CD14-positive monocyte (primary cell): ENCODE data around the gene STX10. TPM values are rescaled to one million over a fixed set of nuclear protein-coding genes. Genes with fewer than 3 reads are reported as not detected.

Experiments
- DNase-seq, 3 donors: peaks; one replicate each; pipeline ENCODE4 v3.0.0-alpha.2; 2011 to 2022
- H2AFZ ChIP-seq: 2 replicates; pipeline ENCODE4 v1.6.0; 2012; ENCODE audit warnings: mild to moderate bottlenecking, low read depth, low read length, inconsistent platforms; ENCODE audit not compliant: insufficient read depth, poor library complexity, severe bottlenecking
- H3K27ac ChIP-seq, 2 donors: 1 replicate in 1 of 2; 2 replicates in 1 of 2; pipeline ENCODE4 v1.5.1; 2012 to 2013; ENCODE audit warnings: low read length in 2 of 2, control low read depth in 1 of 2, inconsistent platforms in 1 of 2, low read depth in 1 of 2, mild to moderate bottlenecking in 1 of 2
- H3K27me3 ChIP-seq, 2 donors: one replicate each; pipeline versions ENCODE4 v1.6.0 to v1.6.1; 2011 to 2013; ENCODE audit warnings: low read length in 2 of 2; ENCODE audit not compliant: control insufficient read depth in 2 of 2, insufficient read depth in 2 of 2
- H3K36me3 ChIP-seq, 2 donors: replicated peaks in 1 of 2; 1 replicate in 1 of 2; 2 replicates in 1 of 2; pipeline versions ENCODE4 v1.5.1 to v1.6.1; 2012 to 2013; ENCODE audit warnings: low read length in 2 of 2, control low read depth in 1 of 2, inconsistent platforms in 1 of 2, mild to moderate bottlenecking in 1 of 2; ENCODE audit not compliant: insufficient read depth in 2 of 2, control insufficient read depth in 1 of 2
- H3K4me1 ChIP-seq, 2 donors: 1 replicate in 1 of 2; 2 replicates in 1 of 2; pipeline versions ENCODE4 v1.5.1 to v1.6.1; 2012 to 2013; ENCODE audit warnings: low read length in 2 of 2, control low read depth in 1 of 2, inconsistent platforms in 1 of 2, mild to moderate bottlenecking in 1 of 2, moderate library complexity in 1 of 2; ENCODE audit not compliant: insufficient read depth in 2 of 2, control insufficient read depth in 1 of 2
- H3K4me2 ChIP-seq: replicated peaks from 2 replicates; pipeline ENCODE3; 2012; ENCODE audit warnings: low read length, moderate library complexity, mild to moderate bottlenecking; ENCODE audit not compliant: poor library complexity, severe bottlenecking; ENCODE audit errors: extremely low read depth
- H3K4me3 ChIP-seq, 3 experiments: fragments of 200-600 bp in 1 of 3; sonication (generic) in 1 of 3; replicated peaks in 1 of 3; 1 replicate in 2 of 3; 2 replicates in 1 of 3; pipeline ENCODE4 v1.5.1; 2011 to 2013; ENCODE audit warnings: low read length in 3 of 3, mild to moderate bottlenecking in 3 of 3, control low read depth in 2 of 3, low read depth in 2 of 3, inconsistent platforms in 1 of 3, moderate library complexity in 1 of 3
- H3K79me2 ChIP-seq: 2 replicates; pipeline ENCODE4 v1.6.0; 2012; ENCODE audit warnings: mild to moderate bottlenecking, control low read depth, inconsistent platforms, low read length, moderate library complexity; ENCODE audit not compliant: insufficient read depth
- H3K9ac ChIP-seq: 2 replicates; pipeline ENCODE4 v1.6.0; 2017; ENCODE audit warnings: low read length, mild to moderate bottlenecking; ENCODE audit not compliant: insufficient read depth, poor library complexity, severe bottlenecking
- H3K9me3 ChIP-seq, 2 donors: replicated peaks in 1 of 2; 1 replicate in 1 of 2; 2 replicates in 1 of 2; pipeline versions ENCODE4 v1.5.1 to v1.6.1; 2012 to 2013; ENCODE audit warnings: low read length in 2 of 2, control low read depth in 1 of 2; ENCODE audit not compliant: control insufficient read depth in 1 of 2, insufficient read depth in 1 of 2
- H4K20me1 ChIP-seq: 2 replicates; pipeline ENCODE4 v1.6.0; 2012; ENCODE audit warnings: mild to moderate bottlenecking, low read length, control low read depth, moderate library complexity; ENCODE audit not compliant: insufficient read depth
- H3K27ac Mint-ChIP-seq, 7 donors: one replicate each; pipeline ENCODE4 v1.8.0; 2020; ENCODE audit warnings: mild to moderate bottlenecking in 7 of 7, mixed read lengths in 7 of 7, moderate library complexity in 6 of 7, inconsistent platforms in 2 of 7
- H3K27me3 Mint-ChIP-seq, 3 donors: one replicate each; pipeline ENCODE4 v1.8.0; 2021 to 2022; ENCODE audit warnings: low read depth in 3 of 3, mild to moderate bottlenecking in 3 of 3, mixed read lengths in 3 of 3, moderate library complexity in 3 of 3, inconsistent platforms in 1 of 3
- H3K36me3 Mint-ChIP-seq, 2 donors: one replicate each; pipeline ENCODE4 v1.8.0; 2020; ENCODE audit warnings: mixed read lengths in 2 of 2, inconsistent platforms in 1 of 2, mild to moderate bottlenecking in 1 of 2
- H3K4me1 Mint-ChIP-seq: one replicate; pipeline ENCODE4 v1.8.0; 2020; ENCODE audit warnings: mild to moderate bottlenecking, mixed read lengths
- H3K4me3 Mint-ChIP-seq, 2 donors: one replicate each; pipeline ENCODE4 v1.8.0; 2020; ENCODE audit warnings: mild to moderate bottlenecking in 2 of 2, mixed read lengths in 2 of 2, moderate library complexity in 1 of 2
- H3K9me3 Mint-ChIP-seq, 7 donors: one replicate each; pipeline ENCODE4 v1.8.0; 2020 to 2022; ENCODE audit warnings: mixed read lengths in 7 of 7, mild to moderate bottlenecking in 6 of 7, moderate library complexity in 6 of 7, inconsistent platforms in 2 of 7
- CTCF ChIP-seq: fragments of 200-600 bp; IDR thresholded peaks from one replicate; pipeline ENCODE4 v1.8.0; 2022; ENCODE audit warnings: antibody characterized with exemption, mild to moderate bottlenecking
- WGBS: methylation state at CpG from one replicate; pipeline ENCODE4 v1.1.5; 2013; ENCODE audit warnings: missing lambda C conversion rate; ENCODE audit not compliant: insufficient coverage; 5-methylcytosine and 5-hydroxymethylcytosine counted together
- intact Hi-C, 2 donors: fragments of 100-400 bp; cut with micrococcal nuclease; formaldehyde crosslinking; loops; one replicate each; pipeline versions ENCODE4 v1.15.0 to v1.15.1; 2023
- polyA plus RNA-seq, 3 donors: library from polyadenylated mRNA; depleted of rRNA in 1 of 3; unstranded in 2 of 3; stranded (reverse) in 1 of 3; fragments of 300-500 nt in 2 of 3; fragments of >200 nt in 1 of 3; fragmentation: Illumina TruSeq in 2 of 3; gene quantifications; 1 replicate in 2 of 3; 2 replicates in 1 of 3; pipeline ENCODE4 v1.2.3, GENCODE V29; 2012 to 2021

The STX10 gene
- polyA plus RNA-seq, 3 donors: 158 to 392 (median 172) TPM

GRCh38 chr19:13165162-13165997 lies 15.2 kb upstream of the STX10 start:
- Mint-ChIP-seq H3K27me3 (peaks cover 0 to 4% (median 0%) of the 10 kb centered on the region in 3 donors), H3K27ac (peak overlapping the region in 6 of 7 donors; percentile 24 to 98 (median 86)), H3K36me3 (no peaks in the 10 kb centered on the region), H3K9me3 (peaks cover 0 to 5% (median 0%) of the 10 kb centered on the region in 7 donors), H3K4me1 (peaks cover 81% of the 10 kb centered on the region), H3K4me3 (no peak overlapping the region)
- H3K4me2 ChIP-seq: no peak overlapping the region
- DNase-seq: no peak
- H3K27me3 ChIP-seq: no peaks in the 10 kb centered on the region
- H3K36me3 ChIP-seq: no peaks in the 10 kb centered on the region
- peak overlapping the region; percentile 90 for H2AFZ ChIP-seq
- no peaks in the 10 kb centered on the region for H4K20me1 ChIP-seq
- H3K4me3 ChIP-seq: peak overlapping the region in 1 of 3 experiments; percentile 83
- intact Hi-C loops: no loop called here
- WGBS: 81% methylated on average over 9 of the region's 19 CpGs
- TF ChIP-seq CTCF: no peak
- H3K27ac ChIP-seq: peak overlapping the region; percentile 65 to 98
- peaks cover 83 to 94% of the 10 kb centered on the region in 2 donors for H3K4me1 ChIP-seq
- no peak overlapping the region for H3K9ac ChIP-seq
- peaks cover 22% of the 10 kb centered on the region for H3K79me2 ChIP-seq
- H3K9me3 ChIP-seq: no peaks in the 10 kb centered on the region

- Histone ChIP-seq H3K27ac (peak overlapping the region; percentile 65 to 90), H2AFZ (peak overlapping the region; percentile 90), H3K9ac (peak overlapping the region; percentile 70), H4K20me1 (no peaks in the 10 kb centered on the region), H3K4me1 (peaks cover 78 to 92% of the 10 kb centered on the region in 2 donors), H3K4me2 (peak overlapping the region; percentile 97), H3K4me3 (peak overlapping the region; percentile 24 to 83 (median 47)), H3K27me3 (no peaks in the 10 kb centered on the region), H3K9me3 (no peaks in the 10 kb centered on the region), H3K36me3 (no peaks in the 10 kb centered on the region), H3K79me2 (peaks cover 22% of the 10 kb centered on the region)
- H3K27ac Mint-ChIP-seq: peak overlapping the region; percentile 50 to 98 (median 92)
- peaks cover 75% of the 10 kb centered on the region for H3K4me1 Mint-ChIP-seq
- peak in 2 of 3 donors; percentile 11 to 43 for DNase-seq
- 8% methylated on average over 13 of the region's 19 CpGs for WGBS
- no peaks in the 10 kb centered on the region for H3K36me3 Mint-ChIP-seq
- no peak for TF ChIP-seq CTCF
- H3K27me3 Mint-ChIP-seq: peaks cover 0 to 4% (median 0%) of the 10 kb centered on the region in 3 donors
- H3K4me3 Mint-ChIP-seq: peak overlapping the region; percentile 76 to 87
- peaks cover 0 to 5% (median 0%) of the 10 kb centered on the region in 7 donors for H3K9me3 Mint-ChIP-seq
- intact Hi-C loops: loop anchor here in 1 of 2 donors (5.0 kb wide), 1 partner anchor 43 kb away; no protein-coding TSS in a partner anchor
These were observed 14.4 kb upstream of the STX10 start for GRCh38 chr19:13164343-13165161.
